NCI-H1417 treated with DMSO at 0.1 percent for 48 hours (cell line): ENCODE data around the gene ANKS1A.
"Not testable (repeated sequence)": the region's sequence is repeated elsewhere in the genome, so short reads cannot be mapped to it uniquely, and the experiment has no call there.

ENCODE experiments used
- DNase-seq: peaks from one replicate; lab custom pipeline; 2025; lab: John Stamatoyannopoulos, UW

Gene ANKS1A

GRCh38 chr6:34888874-34889555 is at the start of gene ANKS1A:
Gene ANKS1A (plus strand): TSS chr6:34889255. CDS start chr6:34889403, 148 bp downstream.
- DNase-seq: no peak

DNA sequence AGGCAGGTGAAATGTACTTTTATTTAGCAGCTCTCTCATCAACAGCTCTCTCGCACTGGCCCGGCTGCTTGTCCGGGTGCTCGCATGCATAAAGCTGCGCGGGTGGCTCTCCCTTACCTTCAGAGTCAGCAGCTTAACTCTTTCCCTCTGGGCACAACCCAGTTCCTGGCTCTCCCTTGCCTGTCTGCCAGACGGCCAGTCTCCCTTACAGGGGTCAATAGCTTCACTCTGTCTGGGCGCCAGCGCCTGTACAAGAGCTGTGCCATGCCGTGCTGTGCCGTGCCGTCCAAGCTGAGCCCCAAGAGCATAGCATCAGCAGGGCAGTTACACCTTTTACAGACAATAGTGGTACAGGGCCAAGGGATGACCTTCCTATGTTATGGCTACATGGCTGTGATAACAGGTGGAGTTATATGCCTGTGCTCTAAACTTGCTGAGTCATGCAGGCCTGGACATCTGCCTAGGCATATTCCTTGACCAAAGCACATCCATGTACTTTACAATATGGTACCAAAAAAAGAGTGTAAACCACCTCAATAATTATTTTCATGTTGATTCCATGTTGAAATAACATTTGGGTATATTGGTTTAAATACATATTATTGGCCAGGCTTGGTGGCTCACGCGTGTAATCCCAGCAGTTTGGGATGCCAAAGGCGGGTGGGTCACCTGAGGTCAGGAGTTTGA is 49.2 kb upstream of the ANKS1A start:
- no peak for DNase-seq

- not testable (repeated sequence) for DNase-seq
Measured at GRCh38 chr6:34849066-34849465, 40.0 kb upstream of the ANKS1A start.

- no peak for DNase-seq
Measured at GRCh38 chr6:34851361-34851760, 37.7 kb upstream of the ANKS1A start.

DNA sequence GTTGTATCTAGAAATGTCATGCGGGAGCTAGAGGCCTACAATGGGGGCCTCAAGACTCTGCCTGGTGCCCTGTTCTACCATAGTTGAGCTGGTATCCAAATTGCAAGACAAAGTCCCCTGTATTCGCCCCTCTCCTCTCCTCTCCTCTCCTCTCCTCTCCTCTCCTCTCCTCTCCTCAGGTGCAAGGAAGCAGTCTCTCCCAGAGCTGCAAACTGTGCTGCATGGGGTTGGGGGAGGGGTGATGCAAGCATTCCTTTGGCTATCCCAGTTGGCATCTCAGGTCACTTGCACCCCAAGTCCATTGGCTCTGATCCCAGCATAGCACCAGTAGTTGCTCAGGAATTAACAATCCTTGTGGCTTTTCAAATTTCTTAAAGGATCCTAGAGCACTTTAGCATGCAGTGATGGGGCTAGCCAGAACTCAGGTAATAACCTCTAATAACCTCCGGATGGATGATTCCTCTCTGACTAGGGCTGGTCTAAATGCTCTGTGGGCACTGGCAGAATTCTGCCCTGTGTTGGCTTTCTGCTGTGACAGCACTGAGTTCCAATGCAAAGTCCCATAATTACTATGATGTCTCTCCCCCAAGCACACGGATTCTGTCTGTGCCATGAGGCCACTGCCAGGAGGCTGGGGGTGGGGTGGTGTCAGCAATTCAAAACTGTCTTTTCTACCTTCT is 36.5 kb upstream of the ANKS1A start:
- DNase-seq: no peak

DNA sequence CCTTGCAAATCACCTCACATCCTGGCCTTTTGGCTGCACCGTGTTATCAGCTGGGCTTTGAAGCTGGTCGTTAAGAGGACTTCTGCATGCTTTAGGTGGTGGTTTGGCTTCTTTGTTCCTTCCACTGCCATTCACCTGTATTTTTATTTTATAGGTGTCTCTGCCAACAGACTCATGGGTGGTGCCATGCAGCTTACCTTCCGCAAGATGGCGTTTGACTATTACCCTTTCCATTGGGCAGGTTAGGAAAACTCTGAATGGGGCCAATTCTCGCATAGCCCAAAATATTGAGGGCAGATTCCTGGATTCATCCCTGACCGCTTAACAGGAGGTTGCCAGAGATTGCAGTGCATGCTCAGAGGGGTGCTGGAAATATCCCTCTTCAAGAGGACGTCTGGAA is 33.6 kb upstream of the ANKS1A start:
- DNase-seq: no peak

GRCh38 chr6:34858681-34859080 is 30.4 kb upstream of the ANKS1A start:
- DNase-seq: no peak

DNA sequence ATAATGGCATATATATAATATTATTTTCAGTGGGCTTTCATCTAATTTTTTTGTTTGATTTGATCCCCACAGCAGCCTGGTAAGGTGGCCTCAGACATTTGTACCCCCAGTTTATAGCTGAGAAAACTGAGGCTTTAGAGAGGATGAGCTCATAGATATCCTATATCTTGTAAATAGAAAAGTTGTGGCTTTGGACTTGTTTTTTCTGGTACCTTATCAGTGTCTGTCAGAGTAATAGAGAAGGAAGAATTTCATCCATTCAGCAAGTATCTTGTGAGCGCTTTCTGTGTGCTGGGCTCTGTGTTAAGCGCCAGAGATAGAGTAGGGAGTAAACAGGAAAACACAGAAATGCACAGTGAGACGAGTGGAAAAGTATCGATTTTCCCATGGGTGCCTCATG is 29.1 kb upstream of the ANKS1A start:
- no peak for DNase-seq

DNA sequence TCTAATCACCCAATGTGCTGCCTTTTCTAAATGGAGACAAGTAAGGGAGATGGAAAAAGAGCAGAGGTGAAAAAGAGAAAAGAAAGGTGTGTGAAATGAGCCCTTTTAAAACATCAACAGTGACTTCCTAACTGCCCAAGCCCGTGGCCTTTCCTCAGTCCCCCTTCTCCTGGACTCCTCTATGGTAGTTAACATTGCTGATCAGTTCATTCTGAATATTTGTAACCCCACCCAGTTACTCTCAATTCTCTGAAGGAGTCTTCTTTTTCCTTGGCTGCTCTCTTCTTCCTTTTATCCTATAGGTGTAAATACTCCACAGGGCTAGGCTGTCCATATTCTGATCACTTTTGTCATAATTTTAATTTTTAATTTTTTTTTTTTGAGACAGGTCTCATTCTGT is 28.3 kb upstream of the ANKS1A start:
- no peak for DNase-seq

GRCh38 chr6:34864007-34864406 is 25.0 kb upstream of the ANKS1A start:
- no peak for DNase-seq

- DNase-seq: no peak
Measured at GRCh38 chr6:34865107-34865506, 23.9 kb upstream of the ANKS1A start.

- DNase-seq: no peak
Measured at GRCh38 chr6:34866509-34866908, 22.5 kb upstream of the ANKS1A start.

GRCh38 chr6:34867484-34867883 is 21.6 kb upstream of the ANKS1A start:
- no peak for DNase-seq

GRCh38 chr6:34871853-34872252 is 17.2 kb upstream of the ANKS1A start:
- DNase-seq: no peak

- no peak for DNase-seq
Measured at GRCh38 chr6:34872332-34872731, 16.7 kb upstream of the ANKS1A start.

DNA sequence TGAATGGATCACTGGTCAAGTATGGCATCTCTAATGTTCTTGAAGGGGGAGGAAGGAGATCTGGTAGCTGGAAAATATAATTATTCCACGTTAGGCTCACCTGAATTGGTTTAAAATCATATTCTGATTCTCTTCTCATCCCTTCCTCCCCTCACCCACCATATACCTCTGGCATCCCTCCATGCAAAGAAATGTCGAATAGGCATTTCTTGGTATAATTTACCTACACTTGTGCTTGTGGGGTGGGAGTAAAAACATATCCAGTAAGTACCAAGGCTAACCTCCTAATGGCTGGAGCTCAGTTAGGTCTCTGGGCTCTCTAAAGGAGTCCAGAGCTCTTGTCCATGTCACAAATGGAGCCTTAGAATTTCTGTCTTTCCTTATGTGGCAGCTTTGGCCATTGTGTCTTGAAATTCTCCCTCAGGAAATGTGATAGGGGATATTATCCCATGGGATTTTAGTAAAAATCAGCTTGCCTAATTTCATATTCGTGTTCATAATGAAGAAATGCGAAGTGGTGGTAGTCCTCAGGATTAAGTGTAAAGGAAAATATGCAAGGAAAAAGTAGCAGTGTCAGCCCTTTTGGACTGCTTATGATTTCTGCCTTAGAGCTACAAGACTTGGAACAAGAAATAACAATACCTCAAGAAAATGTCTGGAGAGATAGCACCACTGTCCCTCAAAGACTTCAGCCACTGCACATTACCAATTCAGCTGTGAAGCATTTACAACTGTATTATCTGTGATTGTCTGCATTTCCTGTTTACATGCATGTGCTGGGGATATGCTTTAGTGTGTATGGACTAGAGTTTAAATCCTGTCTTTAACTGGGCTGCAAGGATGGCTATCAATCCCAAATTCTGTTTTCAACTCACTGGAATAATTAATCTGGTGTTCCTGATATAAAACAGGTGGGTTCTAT is 13.5 kb upstream of the ANKS1A start:
- DNase-seq: no peak

DNA sequence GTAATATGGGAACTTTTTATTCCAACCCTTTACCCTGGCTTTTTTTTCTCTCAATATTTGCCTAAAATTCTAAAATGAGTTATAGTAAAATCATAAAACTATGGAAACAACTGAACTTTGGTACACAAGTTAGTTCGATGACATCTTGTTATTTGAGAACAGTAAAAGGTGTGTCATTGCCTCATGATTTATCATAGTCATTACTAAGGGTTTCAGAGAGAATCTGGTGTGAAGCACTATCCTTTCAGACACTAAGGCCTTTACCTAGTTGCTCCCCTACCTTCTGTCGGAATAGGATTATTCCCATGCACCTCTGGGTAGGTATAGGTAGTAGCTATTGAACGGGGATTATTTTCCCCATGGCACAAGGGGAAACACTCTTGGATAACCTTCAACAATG is 12.6 kb upstream of the ANKS1A start:
- no peak for DNase-seq

DNA sequence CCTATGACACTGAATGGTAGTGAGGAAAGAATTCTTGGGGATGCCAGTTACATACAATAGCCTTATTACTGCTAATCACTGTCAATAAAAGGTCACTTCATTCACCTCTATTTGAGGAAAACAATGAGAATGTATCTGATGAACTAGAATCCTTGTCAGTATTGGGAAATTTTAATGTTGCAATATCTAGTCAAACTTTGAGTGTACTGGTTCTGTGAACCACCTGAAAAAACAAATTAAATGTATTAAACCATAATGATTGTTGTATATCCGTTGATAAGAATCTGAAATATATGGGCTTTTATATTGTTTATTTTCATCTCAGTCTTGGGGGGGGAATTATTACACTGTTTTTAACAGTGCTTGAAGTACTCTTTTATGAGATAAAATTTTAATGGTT is 11.8 kb upstream of the ANKS1A start:
- no peak for DNase-seq

DNA sequence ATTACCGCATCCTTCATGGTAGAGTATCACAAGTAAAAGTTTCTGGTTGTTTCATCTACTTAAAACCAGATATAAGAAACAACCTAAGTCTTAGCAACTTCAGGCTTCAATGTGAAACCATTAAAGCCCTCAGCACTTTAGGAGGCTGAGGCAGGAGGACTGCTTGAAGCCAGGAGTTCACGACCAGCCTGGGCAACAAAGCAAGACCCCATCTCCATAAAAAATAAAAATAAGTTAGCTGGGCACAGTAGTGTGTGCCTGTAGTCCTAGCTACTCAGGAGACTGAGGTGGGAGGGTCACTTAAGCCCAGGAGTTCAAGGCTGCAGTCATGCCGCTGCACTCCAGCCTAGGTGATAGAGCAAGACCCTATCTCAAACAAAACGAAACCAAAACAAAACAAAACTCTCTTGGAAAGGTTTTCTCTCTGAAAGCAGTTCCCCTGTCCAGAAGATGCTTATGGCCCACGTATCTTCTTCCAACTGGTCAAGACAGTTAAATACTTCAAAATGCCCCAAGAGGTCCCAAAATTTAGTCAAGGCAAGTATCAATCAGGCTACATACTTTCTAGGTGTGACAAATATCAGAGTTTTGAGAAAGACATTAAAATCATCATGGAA is 11.1 kb upstream of the ANKS1A start:
- no peak for DNase-seq

GRCh38 chr6:34884073-34884472 is 5.0 kb upstream of the ANKS1A start:
- not testable (repeated sequence) for DNase-seq

- DNase-seq: no peak
Measured at GRCh38 chr6:34884996-34885395, 4.1 kb upstream of the ANKS1A start.

- not testable (repeated sequence) for DNase-seq
Measured at GRCh38 chr6:34885837-34886236, 3.2 kb upstream of the ANKS1A start.
